ENCODE measurements around the gene NCKAP5L. TPM values are rescaled to one million over a fixed set of nuclear protein-coding genes. Genes with fewer than 3 reads are reported as not detected.

The NCKAP5L gene
- total and polyA plus RNA-seq, 2 of the 8 experiments (the other 6 are each of a cell fraction or from before 2014, with no cell fraction given): 9.4 to 27.9 TPM

DNA sequence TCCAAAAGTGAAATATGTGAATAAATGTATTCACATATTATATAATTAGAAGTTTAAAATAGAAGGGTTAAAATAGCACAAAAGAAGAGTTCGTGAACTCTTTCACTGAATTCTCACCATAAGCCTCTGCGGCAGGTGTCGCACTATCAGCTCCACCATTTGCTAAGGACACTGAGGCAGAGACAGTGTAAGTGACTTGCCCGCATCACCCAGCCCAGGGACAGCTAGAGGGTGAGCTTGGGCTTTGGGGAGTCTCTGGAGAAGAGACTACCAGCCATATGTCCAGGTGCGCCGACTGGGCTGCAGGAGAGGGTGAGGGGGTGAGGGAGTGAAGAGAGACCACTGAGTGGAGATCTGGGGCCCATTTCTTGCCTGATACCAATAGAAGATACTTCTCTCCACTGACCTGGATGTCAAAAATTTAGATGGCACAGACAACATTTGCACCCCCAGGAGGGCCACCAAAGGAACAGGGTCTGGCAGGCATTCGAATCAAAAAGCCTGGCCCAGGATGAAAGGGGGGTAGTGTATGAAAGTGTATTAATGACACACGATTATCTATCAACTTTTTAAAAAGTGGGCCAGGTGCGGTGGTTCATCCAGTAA is 47.0 kb upstream of the NCKAP5L start:
- no peak overlapping the region for H3K27ac ChIP-seq (ENCODE audit: low read depth, low read length)
- no peak overlapping the region for H3K9ac ChIP-seq (replicated peaks in 1 of 4; ENCODE audit: extremely low read depth in 1 of 4, low read depth in 3 of 4, low read length in 3 of 4)
- no peak overlapping the region for H3K14ac ChIP-seq (ENCODE audit: insufficient read length)
- no peak overlapping the region for H4K5ac ChIP-seq (ENCODE audit: insufficient read length, low read depth, low read length)
- H2BK15ac ChIP-seq (ENCODE audit: low read length): no peak overlapping the region
- ChIA-PET POLR2A (ENCODE audit: partially characterized antibody) (no interaction called here), CTCF (ENCODE audit: partially characterized antibody) (interaction anchor here (0.5 to 1.4 kb wide), 5 partner anchors 8 to 216 kb away, joined by 3 to 4 read pairs (median 3); no protein-coding TSS in a partner anchor)
- H3K4me1 ChIP-seq (replicated peaks in 1 of 4; ENCODE audit: control insufficient read depth in 3 of 4, insufficient read depth in 4 of 4, low read length in 3 of 4): no peaks in the 10 kb centered on the region
- no peak overlapping the region for H2BK5ac ChIP-seq (ENCODE audit: low read depth, low read length)
- H3K79me1 ChIP-seq (ENCODE audit: low read depth, low read length): no peaks in the 10 kb centered on the region
- no peak overlapping the region for H3K18ac ChIP-seq (ENCODE audit: extremely low read depth, low read length)
- no peak overlapping the region for H3K4ac ChIP-seq (replicated peaks; ENCODE audit: insufficient read length, low read depth, low read length)
- H3K4me3 ChIP-seq (ENCODE audit: extremely low read depth in 1 of 4, insufficient read depth in 2 of 4, low read depth in 3 of 4, low read length in 4 of 4): no peak overlapping the region
- H2AK5ac ChIP-seq (ENCODE audit: low read depth, low read length): no peak overlapping the region
- H3K27me3 ChIP-seq (replicated peaks in 1 of 4; ENCODE audit: control insufficient read depth in 3 of 4, extremely low read depth in 1 of 4, insufficient read depth in 3 of 4, low read length in 3 of 4): no peaks in the 10 kb centered on the region
- H2BK12ac ChIP-seq (ENCODE audit: low read depth, low read length): no peak overlapping the region
- no peak overlapping the region for H3K4me2 ChIP-seq (ENCODE audit: insufficient read depth in 1 of 2, low read depth in 2 of 2, low read length in 2 of 2)
- H3K36me3 ChIP-seq (ENCODE audit: control insufficient read depth in 2 of 4, insufficient read depth in 4 of 4, low read length in 3 of 4): no peaks in the 10 kb centered on the region
- no peak overlapping the region for H2BK120ac ChIP-seq (replicated peaks; ENCODE audit: low read depth, low read length)
- WGBS, 2 experiments (ENCODE audit: extremely low coverage in 1 of 2, insufficient coverage in 1 of 2, insufficient read length in 1 of 2, insufficient replicate concordance in 2 of 2, low coverage in 1 of 2, low lambda C conversion rate in 2 of 2, missing lambda C conversion rate in 1 of 2): 88% methylated on average over 9 of the region's 9 CpGs; no CpG with 5 or more reads in 1 of the 2 experiments
- FAIRE-seq: no peak
- H3K23me2 ChIP-seq (ENCODE audit: low read depth, low read length): peaks cover 3% of the 10 kb centered on the region; the same call in 1 of the 2 replicates
- H2BK20ac ChIP-seq (ENCODE audit: low read length): no peak overlapping the region
- DNase-seq (ENCODE audit: low read depth in 1 of 2, low spot score in 2 of 2): no peak
- no peaks in the 10 kb centered on the region for H3K79me2 ChIP-seq (ENCODE audit: control insufficient read depth in 1 of 2, insufficient read depth in 2 of 2, low read length in 2 of 2)
- H4K8ac ChIP-seq (ENCODE audit: extremely low read depth, insufficient read depth, low read length): no peak overlapping the region
- H2AFZ ChIP-seq (ENCODE audit: low read length): no peak overlapping the region
- H3K56ac ChIP-seq (replicated peaks; ENCODE audit: insufficient read length, low read depth, low read length): no peak overlapping the region
- peaks cover 0 to 5% of the 10 kb centered on the region in 2 experiments; a peak in 1 of 4 replicates for H3K9me3 ChIP-seq (ENCODE audit: insufficient read depth in 2 of 2, low read depth in 1 of 2, low read length in 1 of 2)
- TF ChIP-seq GTF2F1 (IDR thresholded peaks at IDR 0.05; ENCODE audit: borderline replicate concordance, low read depth, low read length) (no peak), ZNF274 (IDR thresholded peaks at IDR 0.05; ENCODE audit: borderline replicate concordance, extremely low read depth, low read length) (no peak), FOSL1 (IDR thresholded peaks at IDR 0.05; ENCODE audit: insufficient read depth, low read depth, low read length) (no peak), SIX5 (IDR thresholded peaks at IDR 0.05; ENCODE audit: low read depth, low read length) (no peak), SIN3A (conservative IDR thresholded peaks at IDR 0.05 in 1 of 2, IDR thresholded peaks at IDR 0.05 in 1 of 2; ENCODE audit: low read depth in 1 of 2, low read length in 2 of 2) (no peak), SP4 (IDR thresholded peaks at IDR 0.05; ENCODE audit: low read length) (no peak), MAFK (IDR thresholded peaks at IDR 0.05; ENCODE audit: low read depth, low read length) (no peak), POU5F1 (IDR thresholded peaks at IDR 0.05; ENCODE audit: low read depth, low read length) (no peak), NRF1 (IDR thresholded peaks at IDR 0.05; ENCODE audit: low read depth, low read length) (no peak), CHD2 (IDR thresholded peaks at IDR 0.05; ENCODE audit: low read length) (no peak), TAF7 (optimal IDR thresholded peaks at IDR 0.05; ENCODE audit: borderline replicate concordance, low read depth, low read length) (no peak)
- TF ChIP-seq, protein P1, sequence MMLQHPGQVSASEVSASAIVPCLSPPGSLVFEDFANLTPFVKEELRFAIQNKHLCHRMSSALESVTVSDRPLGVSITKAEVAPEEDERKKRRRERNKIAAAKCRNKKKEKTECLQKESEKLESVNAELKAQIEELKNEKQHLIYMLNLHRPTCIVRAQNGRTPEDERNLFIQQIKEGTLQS (IDR thresholded peaks at IDR 0.05; ENCODE audit: insufficient read depth, low read depth, low read length): no peak
- peaks cover 0 to 12% of the 10 kb centered on the region in 2 experiments for H4K20me1 ChIP-seq (replicated peaks in 1 of 2; ENCODE audit: control insufficient read depth in 1 of 2, insufficient read depth in 2 of 2, low read length in 2 of 2)
- no peak overlapping the region for H4K91ac ChIP-seq (replicated peaks; ENCODE audit: insufficient read length, low read length)
- no peak overlapping the region for H3K23ac ChIP-seq (ENCODE audit: insufficient read length)

All from H1 (cell line).